CD14-positive monocyte (primary cell): ENCODE measurements around the gene CYP4B1. TPM values are rescaled to one million over a fixed set of nuclear protein-coding genes. Genes with fewer than 3 reads are reported as not detected.

Experiments
- DNase-seq, 3 donors: peaks; one replicate each; pipeline ENCODE4 v3.0.0-alpha.2; 2011 to 2022
- H2AFZ ChIP-seq: 2 replicates; pipeline ENCODE4 v1.6.0; 2012; ENCODE audit warnings: mild to moderate bottlenecking, low read depth, low read length, inconsistent platforms; ENCODE audit not compliant: insufficient read depth, poor library complexity, severe bottlenecking
- H3K27ac ChIP-seq, 2 donors: 1 replicate in 1 of 2; 2 replicates in 1 of 2; pipeline ENCODE4 v1.5.1; 2012 to 2013; ENCODE audit warnings: low read length in 2 of 2, control low read depth in 1 of 2, inconsistent platforms in 1 of 2, low read depth in 1 of 2, mild to moderate bottlenecking in 1 of 2
- H3K27me3 ChIP-seq, 2 donors: one replicate each; pipeline versions ENCODE4 v1.6.0 to v1.6.1; 2011 to 2013; ENCODE audit warnings: low read length in 2 of 2; ENCODE audit not compliant: control insufficient read depth in 2 of 2, insufficient read depth in 2 of 2
- H3K36me3 ChIP-seq, 2 donors: replicated peaks in 1 of 2; 1 replicate in 1 of 2; 2 replicates in 1 of 2; pipeline versions ENCODE4 v1.5.1 to v1.6.1; 2012 to 2013; ENCODE audit warnings: low read length in 2 of 2, control low read depth in 1 of 2, inconsistent platforms in 1 of 2, mild to moderate bottlenecking in 1 of 2; ENCODE audit not compliant: insufficient read depth in 2 of 2, control insufficient read depth in 1 of 2
- H3K4me1 ChIP-seq, 2 donors: 1 replicate in 1 of 2; 2 replicates in 1 of 2; pipeline versions ENCODE4 v1.5.1 to v1.6.1; 2012 to 2013; ENCODE audit warnings: low read length in 2 of 2, control low read depth in 1 of 2, inconsistent platforms in 1 of 2, mild to moderate bottlenecking in 1 of 2, moderate library complexity in 1 of 2; ENCODE audit not compliant: insufficient read depth in 2 of 2, control insufficient read depth in 1 of 2
- H3K4me2 ChIP-seq: replicated peaks from 2 replicates; pipeline ENCODE3; 2012; ENCODE audit warnings: low read length, moderate library complexity, mild to moderate bottlenecking; ENCODE audit not compliant: poor library complexity, severe bottlenecking; ENCODE audit errors: extremely low read depth
- H3K4me3 ChIP-seq, 3 experiments: fragments of 200-600 bp in 1 of 3; sonication (generic) in 1 of 3; replicated peaks in 1 of 3; 1 replicate in 2 of 3; 2 replicates in 1 of 3; pipeline ENCODE4 v1.5.1; 2011 to 2013; ENCODE audit warnings: low read length in 3 of 3, mild to moderate bottlenecking in 3 of 3, control low read depth in 2 of 3, low read depth in 2 of 3, inconsistent platforms in 1 of 3, moderate library complexity in 1 of 3
- H3K79me2 ChIP-seq: 2 replicates; pipeline ENCODE4 v1.6.0; 2012; ENCODE audit warnings: mild to moderate bottlenecking, control low read depth, inconsistent platforms, low read length, moderate library complexity; ENCODE audit not compliant: insufficient read depth
- H3K9ac ChIP-seq: 2 replicates; pipeline ENCODE4 v1.6.0; 2017; ENCODE audit warnings: low read length, mild to moderate bottlenecking; ENCODE audit not compliant: insufficient read depth, poor library complexity, severe bottlenecking
- H3K9me3 ChIP-seq, 2 donors: replicated peaks in 1 of 2; 1 replicate in 1 of 2; 2 replicates in 1 of 2; pipeline versions ENCODE4 v1.5.1 to v1.6.1; 2012 to 2013; ENCODE audit warnings: low read length in 2 of 2, control low read depth in 1 of 2; ENCODE audit not compliant: control insufficient read depth in 1 of 2, insufficient read depth in 1 of 2
- H4K20me1 ChIP-seq: 2 replicates; pipeline ENCODE4 v1.6.0; 2012; ENCODE audit warnings: mild to moderate bottlenecking, low read length, control low read depth, moderate library complexity; ENCODE audit not compliant: insufficient read depth
- H3K27ac Mint-ChIP-seq, 7 donors: one replicate each; pipeline ENCODE4 v1.8.0; 2020; ENCODE audit warnings: mild to moderate bottlenecking in 7 of 7, mixed read lengths in 7 of 7, moderate library complexity in 6 of 7, inconsistent platforms in 2 of 7
- H3K27me3 Mint-ChIP-seq, 3 donors: one replicate each; pipeline ENCODE4 v1.8.0; 2021 to 2022; ENCODE audit warnings: low read depth in 3 of 3, mild to moderate bottlenecking in 3 of 3, mixed read lengths in 3 of 3, moderate library complexity in 3 of 3, inconsistent platforms in 1 of 3
- H3K36me3 Mint-ChIP-seq, 2 donors: one replicate each; pipeline ENCODE4 v1.8.0; 2020; ENCODE audit warnings: mixed read lengths in 2 of 2, inconsistent platforms in 1 of 2, mild to moderate bottlenecking in 1 of 2
- H3K4me1 Mint-ChIP-seq: one replicate; pipeline ENCODE4 v1.8.0; 2020; ENCODE audit warnings: mild to moderate bottlenecking, mixed read lengths
- H3K4me3 Mint-ChIP-seq, 2 donors: one replicate each; pipeline ENCODE4 v1.8.0; 2020; ENCODE audit warnings: mild to moderate bottlenecking in 2 of 2, mixed read lengths in 2 of 2, moderate library complexity in 1 of 2
- H3K9me3 Mint-ChIP-seq, 7 donors: one replicate each; pipeline ENCODE4 v1.8.0; 2020 to 2022; ENCODE audit warnings: mixed read lengths in 7 of 7, mild to moderate bottlenecking in 6 of 7, moderate library complexity in 6 of 7, inconsistent platforms in 2 of 7
- CTCF ChIP-seq: fragments of 200-600 bp; IDR thresholded peaks from one replicate; pipeline ENCODE4 v1.8.0; 2022; ENCODE audit warnings: antibody characterized with exemption, mild to moderate bottlenecking
- WGBS: methylation state at CpG from one replicate; pipeline ENCODE4 v1.1.5; 2013; ENCODE audit warnings: missing lambda C conversion rate; ENCODE audit not compliant: insufficient coverage; 5-methylcytosine and 5-hydroxymethylcytosine counted together
- intact Hi-C, 2 donors: fragments of 100-400 bp; cut with micrococcal nuclease; formaldehyde crosslinking; loops; one replicate each; pipeline versions ENCODE4 v1.15.0 to v1.15.1; 2023
- polyA plus RNA-seq, 3 donors: library from polyadenylated mRNA; depleted of rRNA in 1 of 3; unstranded in 2 of 3; stranded (reverse) in 1 of 3; fragments of 300-500 nt in 2 of 3; fragments of >200 nt in 1 of 3; fragmentation: Illumina TruSeq in 2 of 3; gene quantifications; 1 replicate in 2 of 3; 2 replicates in 1 of 3; pipeline ENCODE4 v1.2.3, GENCODE V29; 2012 to 2021

CYP4B1 gene
- polyA plus RNA-seq, 3 donors: not detected

- no peak for TF ChIP-seq CTCF
- H3K9ac ChIP-seq: no peak overlapping the region
- Mint-ChIP-seq H3K4me1 (no peaks in the 10 kb centered on the region), H3K9me3 (peaks cover 0 to 14% (median 5%) of the 10 kb centered on the region in 7 donors), H3K36me3 (no peaks in the 10 kb centered on the region), H3K4me3 (no peak overlapping the region), H3K27ac (no peak overlapping the region), H3K27me3 (peaks cover 2 to 7% (median 5%) of the 10 kb centered on the region in 3 donors)
- H4K20me1 ChIP-seq: no peaks in the 10 kb centered on the region
- H3K9me3 ChIP-seq: no peaks in the 10 kb centered on the region
- no peak for DNase-seq
- no CpG with 5 or more reads among the region's 1 CpG for WGBS
- intact Hi-C loops: no loop called here
- H3K79me2 ChIP-seq: no peaks in the 10 kb centered on the region
- no peaks in the 10 kb centered on the region for H3K36me3 ChIP-seq
- H3K4me2 ChIP-seq: no peak overlapping the region
- H3K27me3 ChIP-seq: no peaks in the 10 kb centered on the region
- no peak overlapping the region for H3K4me3 ChIP-seq
- H3K4me1 ChIP-seq: no peaks in the 10 kb centered on the region
- H2AFZ ChIP-seq: no peak overlapping the region
- no peak overlapping the region for H3K27ac ChIP-seq
These were observed 8.3 kb upstream of the CYP4B1 start for GRCh38 chr1:46790446-46791101.

- Histone ChIP-seq H3K36me3 (no peaks in the 10 kb centered on the region), H3K4me2 (no peak overlapping the region), H4K20me1 (no peaks in the 10 kb centered on the region), H2AFZ (no peak overlapping the region), H3K4me1 (no peaks in the 10 kb centered on the region), H3K27me3 (no peaks in the 10 kb centered on the region), H3K9ac (no peak overlapping the region), H3K79me2 (no peaks in the 10 kb centered on the region), H3K9me3 (no peaks in the 10 kb centered on the region), H3K4me3 (no peak overlapping the region), H3K27ac (no peak overlapping the region)
- no peak overlapping the region for H3K4me3 Mint-ChIP-seq
- WGBS: 63% methylated on average over 2 of the region's 3 CpGs
- H3K4me1 Mint-ChIP-seq: no peaks in the 10 kb centered on the region
- DNase-seq: no peak
- H3K36me3 Mint-ChIP-seq: no peaks in the 10 kb centered on the region
- peaks cover 0 to 13% (median 5%) of the 10 kb centered on the region in 7 donors for H3K9me3 Mint-ChIP-seq
- peaks cover 5 to 9% (median 7%) of the 10 kb centered on the region in 3 donors for H3K27me3 Mint-ChIP-seq
- no peak overlapping the region for H3K27ac Mint-ChIP-seq
- no peak for TF ChIP-seq CTCF
- intact Hi-C loops: no loop called here
These were observed 5.7 kb upstream of the CYP4B1 start for GRCh38 chr1:46793126-46793525.
